Panc1 (cell line): ENCODE data around the gene TM7SF2. TPM values are rescaled to one million over a fixed set of nuclear protein-coding genes. Genes with fewer than 3 reads are reported as not detected.

Experiments used
- ATAC-seq: fragments of 200-7000 bp; cut with Tn5 transposase; 2 replicates; pipeline ENCODE4 v1.9.1; 2020; ENCODE audit warnings: mild to moderate bottlenecking, moderate library complexity
- BruUV-seq: library from RNA; stranded (reverse); fragments of 400-500 nt; replicated peaks from 2 replicates; lab custom pipeline; 2021; lab: Mats Ljungman, UMichigan
- CTCF ChIA-PET: fragments of 300-600 bp; sonication (Branson Sonifier 250); formaldehyde crosslinking; loops from one replicate; lab custom pipeline; 2022; ENCODE audit warnings: antibody characterized with exemption; lab: Charles Lee
- POLR2A ChIA-PET: fragments of 300-600 bp; sonication (Branson Sonifier 250); formaldehyde crosslinking; loops from one replicate; lab custom pipeline; 2022; ENCODE audit warnings: antibody characterized with exemption; lab: Charles Lee
- DNase-seq: peaks from one replicate; pipeline ENCODE4 v3.0.0-alpha.2; 2010; ENCODE audit warnings: low read depth, low spot score
- H3K27ac ChIP-seq: 2 replicates; pipeline ENCODE4 v1.5.1; 2011; ENCODE audit warnings: mild to moderate bottlenecking, low read length, inconsistent platforms
- H3K27me3 ChIP-seq: fragments of 200-500 bp; sonication (Bioruptor generic); 2 replicates; pipeline ENCODE4 v1.6.0; 2014; ENCODE audit warnings: low read length, inconsistent platforms; ENCODE audit not compliant: control insufficient read depth, insufficient read depth
- H3K36me3 ChIP-seq: fragments of 200-500 bp; sonication (Bioruptor generic); 2 replicates; pipeline ENCODE4 v1.5.1; 2014; ENCODE audit warnings: inconsistent platforms, mild to moderate bottlenecking, low read length, moderate library complexity; ENCODE audit not compliant: control insufficient read depth, insufficient read depth
- H3K4me1 ChIP-seq: 2 replicates; pipeline ENCODE4 v1.5.1; 2011; ENCODE audit warnings: inconsistent platforms, mild to moderate bottlenecking, low read length, moderate library complexity; ENCODE audit not compliant: control insufficient read depth, insufficient read depth
- H3K4me3 ChIP-seq, 2 experiments: 2 replicates each; pipeline ENCODE4 v1.5.1; 2011 to 2012; ENCODE audit warnings: low read depth in 2 of 2, low read length in 2 of 2, mild to moderate bottlenecking in 2 of 2, inconsistent platforms in 1 of 2, moderate library complexity in 1 of 2
- H3K9me3 ChIP-seq: fragments of 200-500 bp; sonication (Bioruptor generic); 2 replicates; pipeline ENCODE4 v1.5.1; 2014; ENCODE audit warnings: low read depth, mild to moderate bottlenecking, inconsistent platforms, low read length, moderate library complexity; ENCODE audit not compliant: control insufficient read depth, insufficient read depth
- POLR2AphosphoS5 ChIP-seq: IDR thresholded peaks from 2 replicates; pipeline ENCODE4 v1.6.1; 2012; ENCODE audit warnings: mild to moderate bottlenecking, low read depth, low read length, moderate library complexity
- SIN3A ChIP-seq: IDR thresholded peaks from 2 replicates; pipeline ENCODE4 v1.6.1; 2012; ENCODE audit warnings: low read depth, mild to moderate bottlenecking, low read length, moderate library complexity, borderline replicate concordance; ENCODE audit not compliant: insufficient read depth
- TCF7L2 ChIP-seq: IDR thresholded peaks from 2 replicates; pipeline ENCODE4 v1.6.1; 2011; ENCODE audit warnings: mild to moderate bottlenecking, low read depth, low read length, inconsistent platforms
- in situ Hi-C: cut with HindIII; loops from 2 replicates; pipeline ENCODE4 v1.10.0; 2016; ENCODE audit warnings: low sequenced_read_pairs, low pct_unique_long_range_greater_than_20kb
- intact Hi-C: fragments of 100-400 bp; cut with micrococcal nuclease; formaldehyde crosslinking; loops from one replicate; pipeline ENCODE4 v1.10.0; 2022; ENCODE audit not compliant: unreplicated experiment
- total RNA-seq: library from RNA; stranded (reverse); gene quantifications from one replicate; pipeline ENCODE4 v1.2.1, GENCODE V29; 2021; ENCODE audit not compliant: unreplicated experiment
- TF ChIP-seq, protein P1 (sequence below): fragments of 450-650 bp; IDR thresholded peaks from 2 replicates; pipeline ENCODE4 v1.5.1; 2017; ENCODE audit warnings: mild to moderate bottlenecking
- TF ChIP-seq, protein P2 (sequence below), 2 experiments: IDR thresholded peaks; 2 replicates each; pipeline ENCODE4 v1.6.1; 2011 to 2012; ENCODE audit warnings: low read depth in 2 of 2, control low read depth in 1 of 2, low read length in 1 of 2, mild to moderate bottlenecking in 1 of 2, moderate library complexity in 1 of 2; ENCODE audit not compliant: insufficient read depth in 1 of 2

Gene TM7SF2
- total RNA-seq, 1 experiment from 2014 or later: 85.4 TPM

DNA sequence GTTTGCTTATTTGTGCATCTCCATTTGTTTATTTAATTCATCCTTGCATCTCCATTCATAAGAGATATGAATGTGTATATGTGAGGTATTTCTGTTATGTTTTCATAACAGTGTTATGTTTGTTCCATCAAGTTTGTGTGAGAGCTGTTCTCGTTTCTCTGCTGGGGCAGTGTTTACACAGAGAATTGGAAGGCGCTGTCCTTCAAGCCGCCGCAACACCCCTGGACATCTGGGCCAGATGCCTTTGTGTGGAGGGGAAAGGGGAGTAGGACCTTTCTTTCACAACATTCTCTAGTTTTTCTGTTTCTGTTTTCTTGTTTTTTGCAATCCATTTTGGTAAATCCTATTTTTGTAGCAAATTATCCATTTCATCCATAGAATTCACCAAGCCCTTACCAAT is 7.0 kb upstream of the TM7SF2 start:
- BruUV-seq: no TSS peak
- Histone ChIP-seq H3K4me1 (peaks cover 14% of the 10 kb centered on the region), H3K27me3 (no peaks in the 10 kb centered on the region), H3K9me3 (no peaks in the 10 kb centered on the region), H3K27ac (no peak overlapping the region), H3K4me3 (no peak overlapping the region), H3K36me3 (no peaks in the 10 kb centered on the region)
- DNase-seq (no peak), ATAC-seq (no peak)
- in situ Hi-C loops: no loop called here
- intact Hi-C loops: no loop called here
- TF ChIP-seq TCF7L2 (no peak), SIN3A (no peak), POLR2AphosphoS5 (no peak)
- TF ChIP-seq, protein P1, sequence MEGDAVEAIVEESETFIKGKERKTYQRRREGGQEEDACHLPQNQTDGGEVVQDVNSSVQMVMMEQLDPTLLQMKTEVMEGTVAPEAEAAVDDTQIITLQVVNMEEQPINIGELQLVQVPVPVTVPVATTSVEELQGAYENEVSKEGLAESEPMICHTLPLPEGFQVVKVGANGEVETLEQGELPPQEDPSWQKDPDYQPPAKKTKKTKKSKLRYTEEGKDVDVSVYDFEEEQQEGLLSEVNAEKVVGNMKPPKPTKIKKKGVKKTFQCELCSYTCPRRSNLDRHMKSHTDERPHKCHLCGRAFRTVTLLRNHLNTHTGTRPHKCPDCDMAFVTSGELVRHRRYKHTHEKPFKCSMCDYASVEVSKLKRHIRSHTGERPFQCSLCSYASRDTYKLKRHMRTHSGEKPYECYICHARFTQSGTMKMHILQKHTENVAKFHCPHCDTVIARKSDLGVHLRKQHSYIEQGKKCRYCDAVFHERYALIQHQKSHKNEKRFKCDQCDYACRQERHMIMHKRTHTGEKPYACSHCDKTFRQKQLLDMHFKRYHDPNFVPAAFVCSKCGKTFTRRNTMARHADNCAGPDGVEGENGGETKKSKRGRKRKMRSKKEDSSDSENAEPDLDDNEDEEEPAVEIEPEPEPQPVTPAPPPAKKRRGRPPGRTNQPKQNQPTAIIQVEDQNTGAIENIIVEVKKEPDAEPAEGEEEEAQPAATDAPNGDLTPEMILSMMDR: no peak
- TF ChIP-seq, protein P2, sequence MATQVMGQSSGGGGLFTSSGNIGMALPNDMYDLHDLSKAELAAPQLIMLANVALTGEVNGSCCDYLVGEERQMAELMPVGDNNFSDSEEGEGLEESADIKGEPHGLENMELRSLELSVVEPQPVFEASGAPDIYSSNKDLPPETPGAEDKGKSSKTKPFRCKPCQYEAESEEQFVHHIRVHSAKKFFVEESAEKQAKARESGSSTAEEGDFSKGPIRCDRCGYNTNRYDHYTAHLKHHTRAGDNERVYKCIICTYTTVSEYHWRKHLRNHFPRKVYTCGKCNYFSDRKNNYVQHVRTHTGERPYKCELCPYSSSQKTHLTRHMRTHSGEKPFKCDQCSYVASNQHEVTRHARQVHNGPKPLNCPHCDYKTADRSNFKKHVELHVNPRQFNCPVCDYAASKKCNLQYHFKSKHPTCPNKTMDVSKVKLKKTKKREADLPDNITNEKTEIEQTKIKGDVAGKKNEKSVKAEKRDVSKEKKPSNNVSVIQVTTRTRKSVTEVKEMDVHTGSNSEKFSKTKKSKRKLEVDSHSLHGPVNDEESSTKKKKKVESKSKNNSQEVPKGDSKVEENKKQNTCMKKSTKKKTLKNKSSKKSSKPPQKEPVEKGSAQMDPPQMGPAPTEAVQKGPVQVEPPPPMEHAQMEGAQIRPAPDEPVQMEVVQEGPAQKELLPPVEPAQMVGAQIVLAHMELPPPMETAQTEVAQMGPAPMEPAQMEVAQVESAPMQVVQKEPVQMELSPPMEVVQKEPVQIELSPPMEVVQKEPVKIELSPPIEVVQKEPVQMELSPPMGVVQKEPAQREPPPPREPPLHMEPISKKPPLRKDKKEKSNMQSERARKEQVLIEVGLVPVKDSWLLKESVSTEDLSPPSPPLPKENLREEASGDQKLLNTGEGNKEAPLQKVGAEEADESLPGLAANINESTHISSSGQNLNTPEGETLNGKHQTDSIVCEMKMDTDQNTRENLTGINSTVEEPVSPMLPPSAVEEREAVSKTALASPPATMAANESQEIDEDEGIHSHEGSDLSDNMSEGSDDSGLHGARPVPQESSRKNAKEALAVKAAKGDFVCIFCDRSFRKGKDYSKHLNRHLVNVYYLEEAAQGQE (IDR thresholded peaks at IDR 0.05; ENCODE audit: insufficient read depth in 1 of 2, low read depth in 2 of 2, low read length in 1 of 2): no peak
- ChIA-PET CTCF (no interaction called here), POLR2A (interaction anchor here (0.6 kb wide), 1 partner anchor 24 kb away, joined by 3 read pairs; no protein-coding TSS in a partner anchor)

DNA sequence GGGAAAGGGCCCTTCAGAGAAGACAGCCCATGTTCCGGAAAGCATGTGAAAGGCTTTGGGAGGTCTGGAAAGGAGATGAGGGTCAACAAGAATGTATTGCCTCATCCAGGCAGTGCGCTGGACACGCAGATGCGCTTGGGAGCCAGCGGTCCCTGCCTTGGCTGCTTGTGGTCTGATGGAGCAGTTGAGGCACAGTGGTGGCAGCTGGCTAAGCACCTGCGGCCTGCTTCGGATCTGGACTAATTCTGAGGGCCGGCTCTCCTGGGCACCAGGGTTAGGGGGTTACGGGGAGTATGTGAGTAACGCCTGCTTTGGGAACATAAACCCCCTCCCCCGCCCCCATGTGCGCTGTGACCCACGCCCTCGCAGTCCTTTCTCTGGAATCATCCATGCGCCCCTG is 4.6 kb upstream of the TM7SF2 start:
- DNase-seq: no peak
- Histone ChIP-seq H3K27ac (no peak overlapping the region), H3K9me3 (no peaks in the 10 kb centered on the region), H3K4me1 (peaks cover 19% of the 10 kb centered on the region), H3K36me3 (no peaks in the 10 kb centered on the region), H3K4me3 (no peak overlapping the region), H3K27me3 (no peaks in the 10 kb centered on the region)
- in situ Hi-C loops: no loop called here
- POLR2A ChIA-PET: no interaction called here
- no TSS peak for BruUV-seq
- CTCF ChIA-PET: no interaction called here
- TF ChIP-seq, protein P1: no peak
- TF ChIP-seq, protein P2 (IDR thresholded peaks at IDR 0.05; ENCODE audit: insufficient read depth in 1 of 2, low read depth in 2 of 2, low read length in 1 of 2): no peak
- TF ChIP-seq TCF7L2: no peak
- no peak for TF ChIP-seq SIN3A
- TF ChIP-seq POLR2AphosphoS5: no peak
- ATAC-seq: no peak
- intact Hi-C loops: no loop called here
